Activated CD4-positive, alpha-beta memory T cell treated with anti-CD3 and anti-CD28 coated beads for 36 hours (primary cell): ENCODE measurements around the gene ZNF212. TPM values are rescaled to one million over a fixed set of nuclear protein-coding genes. Genes with fewer than 3 reads are reported as not detected.
"Not testable (repeated sequence)": the region's sequence is repeated elsewhere in the genome, so short reads cannot be mapped to it uniquely, and the experiment has no call there.

Source experiments
- CTCF ChIA-PET: fragments of 350-600 bp; sonication (Branson Sonifier 250); formaldehyde crosslinking; loops from one replicate; lab custom pipeline; 2021; ENCODE audit warnings: antibody characterized with exemption, inconsistent platforms; lab: Charles Lee
- POLR2A ChIA-PET: fragments of 350-600 bp; sonication (Branson Sonifier 250); formaldehyde crosslinking; loops from one replicate; lab custom pipeline; 2021; ENCODE audit warnings: antibody characterized with exemption; lab: Charles Lee
- DNase-seq: peaks from one replicate; pipeline ENCODE4 v3.0.0-alpha.2; 2020
- H3K27ac Mint-ChIP-seq: one replicate; pipeline ENCODE4 v1.8.0; 2021; ENCODE audit warnings: mixed read lengths
- H3K27me3 Mint-ChIP-seq: one replicate; pipeline ENCODE4 v1.8.0; 2021; ENCODE audit warnings: mixed read lengths
- H3K36me3 Mint-ChIP-seq: one replicate; pipeline ENCODE4 v1.8.0; 2021; ENCODE audit warnings: mixed read lengths
- H3K4me1 Mint-ChIP-seq: one replicate; pipeline ENCODE4 v1.8.0; 2021; ENCODE audit warnings: low read depth, mixed read lengths
- H3K4me3 Mint-ChIP-seq: one replicate; pipeline ENCODE4 v1.8.0; 2021; ENCODE audit warnings: mild to moderate bottlenecking, mixed read lengths
- H3K9me3 Mint-ChIP-seq: one replicate; pipeline ENCODE4 v1.8.0; 2021; ENCODE audit warnings: mixed read lengths
- intact Hi-C: fragments of 100-400 bp; cut with micrococcal nuclease; formaldehyde crosslinking; loops from one replicate; pipeline ENCODE4 v1.15.1; 2023
- total RNA-seq, 2 experiments: library from RNA; stranded (reverse); gene quantifications; one replicate each; pipeline ENCODE4 v1.2.3, GENCODE V29; 2021

ZNF212 gene
- total RNA-seq, 2 experiments from 2014 or later = 21.5 to 21.9 TPM

GRCh38 chr7:149223176-149223575, 16.3 kb upstream of the ZNF212 start:
- no peak for DNase-seq
- Mint-ChIP-seq H3K36me3 (peaks cover 51% of the 10 kb centered on the region), H3K27me3 (no peaks in the 10 kb centered on the region), H3K27ac (no peak overlapping the region), H3K4me3 (no peak overlapping the region), H3K4me1 (peaks cover 3% of the 10 kb centered on the region), H3K9me3 (no peaks in the 10 kb centered on the region)
- intact Hi-C loops = no loop called here
- ChIA-PET CTCF (no interaction called here), POLR2A (no interaction called here)

- Mint-ChIP-seq H3K4me1 (peaks cover 3% of the 10 kb centered on the region), H3K27me3 (no peaks in the 10 kb centered on the region), H3K9me3 (no peaks in the 10 kb centered on the region), H3K36me3 (peaks cover 46% of the 10 kb centered on the region), H3K4me3 (no peak overlapping the region), H3K27ac (no peak overlapping the region)
- CTCF ChIA-PET = no interaction called here
- DNase-seq = no peak
- intact Hi-C loops = no loop called here
- POLR2A ChIA-PET = no interaction called here
Observed at GRCh38 chr7:149223761-149224160, 15.7 kb upstream of the ZNF212 start.

GRCh38 chr7:149224352-149224751, 15.1 kb upstream of the ZNF212 start:
- Mint-ChIP-seq H3K4me3 (no peak overlapping the region), H3K36me3 (peaks cover 40% of the 10 kb centered on the region), H3K4me1 (peaks cover 1% of the 10 kb centered on the region), H3K9me3 (no peaks in the 10 kb centered on the region), H3K27ac (no peak overlapping the region), H3K27me3 (no peaks in the 10 kb centered on the region)
- ChIA-PET POLR2A (no interaction called here), CTCF (no interaction called here)
- DNase-seq = no peak
- intact Hi-C loops = no loop called here

- no peak for DNase-seq
- no peaks in the 10 kb centered on the region for H3K4me1 Mint-ChIP-seq
- H3K27me3 Mint-ChIP-seq = no peaks in the 10 kb centered on the region
- H3K27ac Mint-ChIP-seq = no peak overlapping the region
- CTCF ChIA-PET = no interaction called here
- POLR2A ChIA-PET = interaction anchor here (1.0 kb wide), 1 partner anchor 15 kb away, joined by 3 read pairs; no protein-coding TSS in a partner anchor
- no peak overlapping the region for H3K4me3 Mint-ChIP-seq
- no peaks in the 10 kb centered on the region for H3K9me3 Mint-ChIP-seq
- H3K36me3 Mint-ChIP-seq = peaks cover 36% of the 10 kb centered on the region
- intact Hi-C loops = no loop called here
Observed at GRCh38 chr7:149225106-149225505, 14.3 kb upstream of the ZNF212 start.

GRCh38 chr7:149225656-149226055, 13.8 kb upstream of the ZNF212 start:
- peaks cover 36% of the 10 kb centered on the region for H3K36me3 Mint-ChIP-seq
- H3K9me3 Mint-ChIP-seq = no peaks in the 10 kb centered on the region
- H3K27ac Mint-ChIP-seq = no peak overlapping the region
- ChIA-PET CTCF (no interaction called here), POLR2A (interaction anchor here (1.0 kb wide), 1 partner anchor 14 kb away, joined by 3 read pairs; no protein-coding TSS in a partner anchor)
- H3K4me1 Mint-ChIP-seq = no peaks in the 10 kb centered on the region
- H3K27me3 Mint-ChIP-seq = no peaks in the 10 kb centered on the region
- intact Hi-C loops = no loop called here
- no peak for DNase-seq
- no peak overlapping the region for H3K4me3 Mint-ChIP-seq

- H3K4me1 Mint-ChIP-seq, H3K4me3 Mint-ChIP-seq, POLR2A ChIA-PET, H3K27me3 Mint-ChIP-seq, intact Hi-C loops, H3K27ac Mint-ChIP-seq, H3K9me3 Mint-ChIP-seq, CTCF ChIA-PET, DNase-seq: not testable (repeated sequence)
- peaks cover 32% of the 10 kb centered on the region for H3K36me3 Mint-ChIP-seq
Observed at GRCh38 chr7:149226366-149226765, 13.1 kb upstream of the ZNF212 start.

- H3K27ac Mint-ChIP-seq = no peak overlapping the region
- DNase-seq = no peak
- H3K9me3 Mint-ChIP-seq = no peaks in the 10 kb centered on the region
- CTCF ChIA-PET = interaction anchor here (1.3 kb wide), 1 partner anchor 17 kb away, joined by 4 read pairs; no protein-coding TSS in a partner anchor
- peaks cover 27% of the 10 kb centered on the region for H3K36me3 Mint-ChIP-seq
- H3K4me3 Mint-ChIP-seq = no peak overlapping the region
- H3K4me1 Mint-ChIP-seq = no peaks in the 10 kb centered on the region
- H3K27me3 Mint-ChIP-seq = no peaks in the 10 kb centered on the region
- POLR2A ChIA-PET = no interaction called here
- intact Hi-C loops = no loop called here
Observed at GRCh38 chr7:149226840-149227494, 12.5 kb upstream of the ZNF212 start.

- Mint-ChIP-seq H3K27me3 (peaks cover 6% of the 10 kb centered on the region), H3K4me1 (no peaks in the 10 kb centered on the region), H3K36me3 (peaks cover 19% of the 10 kb centered on the region), H3K9me3 (no peaks in the 10 kb centered on the region), H3K27ac (peak overlapping the region; percentile 31), H3K4me3 (no peak overlapping the region)
- no peak for DNase-seq
- intact Hi-C loops = no loop called here
- CTCF ChIA-PET = interaction anchor here (0.9 to 1.9 kb wide), 4 partner anchors 8 to 81 kb away, joined by 3 to 5 read pairs (median 4); partner anchors contain the start of gene ZNF282
- POLR2A ChIA-PET = interaction anchor here (1.7 to 2.0 kb wide), 3 partner anchors 14 to 24 kb away, joined by 5 to 8 read pairs (median 6); no protein-coding TSS in a partner anchor
Observed at GRCh38 chr7:149228831-149229471, 10.5 kb upstream of the ZNF212 start.

GRCh38 chr7:149229526-149229925, 9.9 kb upstream of the ZNF212 start:
- intact Hi-C loops = no loop called here
- Mint-ChIP-seq H3K27me3 (peaks cover 8% of the 10 kb centered on the region), H3K9me3 (no peaks in the 10 kb centered on the region), H3K4me1 (no peaks in the 10 kb centered on the region), H3K4me3 (no peak overlapping the region), H3K27ac (no peak overlapping the region), H3K36me3 (peaks cover 17% of the 10 kb centered on the region)
- ChIA-PET POLR2A (interaction anchor here (0.5 to 2.0 kb wide), 5 partner anchors 12 to 44 kb away, joined by 3 to 8 read pairs (median 5); no protein-coding TSS in a partner anchor), CTCF (interaction anchor here (0.9 to 1.9 kb wide), 4 partner anchors 19 to 81 kb away, joined by 3 to 5 read pairs (median 4); partner anchors contain the start of genes ZNF282 and ZNF783)
- no peak for DNase-seq

GRCh38 chr7:149232362-149232761, 7.1 kb upstream of the ZNF212 start:
- no peak for DNase-seq
- Mint-ChIP-seq H3K9me3 (no peaks in the 10 kb centered on the region), H3K27me3 (peaks cover 12% of the 10 kb centered on the region), H3K27ac (no peak overlapping the region), H3K36me3 (no peaks in the 10 kb centered on the region), H3K4me1 (peaks cover 7% of the 10 kb centered on the region), H3K4me3 (no peak overlapping the region)
- intact Hi-C loops = no loop called here
- ChIA-PET CTCF (interaction anchor here (0.7 to 1.7 kb wide), 3 partner anchors 22 to 236 kb away, joined by 4 to 5 read pairs (median 4); partner anchors contain the start of gene ZNF282), POLR2A (no interaction called here)

- ChIA-PET CTCF (interaction anchor here (0.9 to 1.7 kb wide), 2 partner anchors 16 to 24 kb away, joined by 3 to 5 read pairs; no protein-coding TSS in a partner anchor), POLR2A (interaction anchor here (1.3 kb wide), 1 partner anchor 24 kb away, joined by 4 read pairs; no protein-coding TSS in a partner anchor)
- H3K36me3 Mint-ChIP-seq, H3K9me3 Mint-ChIP-seq, H3K4me3 Mint-ChIP-seq, intact Hi-C loops, H3K27ac Mint-ChIP-seq: not testable (repeated sequence)
- DNase-seq = peak; percentile 41
- H3K27me3 Mint-ChIP-seq = peaks cover 14% of the 10 kb centered on the region
- H3K4me1 Mint-ChIP-seq = peaks cover 15% of the 10 kb centered on the region
Observed at GRCh38 chr7:149233655-149234204, 5.7 kb upstream of the ZNF212 start.

GRCh38 chr7:149237502-149237901, 1.9 kb upstream of the ZNF212 start:
- ChIA-PET POLR2A (interaction anchor here (1.3 kb wide), 1 partner anchor 28 kb away, joined by 5 read pairs; no protein-coding TSS in a partner anchor), CTCF (interaction anchor here (1.3 to 1.9 kb wide), 4 partner anchors 9 to 48 kb away, joined by 3 to 5 read pairs (median 4); partner anchors contain the start of gene ZNF783)
- intact Hi-C loops = no loop called here
- Mint-ChIP-seq H3K27me3 (peaks cover 14% of the 10 kb centered on the region), H3K9me3 (peaks cover 3% of the 10 kb centered on the region), H3K36me3 (peaks cover 11% of the 10 kb centered on the region), H3K4me3 (no peak overlapping the region), H3K27ac (peak overlapping the region; percentile 19), H3K4me1 (peaks cover 36% of the 10 kb centered on the region)
- no peak for DNase-seq
